Measurements from ENCODE around the gene HOXB5. TPM values are rescaled to one million over a fixed set of nuclear protein-coding genes. Genes with fewer than 3 reads are reported as not detected.
A peak's percentile ranks its signal among the peaks of the same experiment; 100 is the strongest.

HOXB5 gene
- total and polyA plus RNA-seq, 2 of the 4 experiments (the other 2 are of a cell fraction), result 0.54 to 18.0 TPM

- Histone ChIP-seq H3K4me1 (ENCODE audit: control insufficient read depth, insufficient read depth, low read length) (no peaks in the 10 kb centered on the region; the same call in 1 of the 2 replicates), H3K27me3 (ENCODE audit: control insufficient read depth, insufficient read depth, low read length) (peaks cover 98% of the 10 kb centered on the region), H3K36me3 (ENCODE audit: control insufficient read depth, insufficient read depth, low read length) (no peaks in the 10 kb centered on the region), H3K4ac (ENCODE audit: low read depth, low read length) (no peak within 1 kb of the TSS), H3K18ac (ENCODE audit: low read depth, low read length) (no peak within 1 kb of the TSS), H4K91ac (ENCODE audit: insufficient read depth, low read depth, low read length) (no peak within 1 kb of the TSS), H4K20me1 (ENCODE audit: insufficient read depth, low read length) (peaks cover 12% of the 10 kb centered on the region; the same call in 1 of the 2 replicates), H3K79me1 (ENCODE audit: low read depth in 1 of 2, low read length in 2 of 2) (no peaks in the 10 kb centered on the region), H3K9ac (ENCODE audit: low read depth, low read length) (no peak within 1 kb of the TSS), H3K14ac (replicated peaks; ENCODE audit: low read depth, low read length) (no peak within 1 kb of the TSS), H2AK9ac (replicated peaks; ENCODE audit: low read depth, low read length, poor library complexity) (peak within 1 kb of the TSS; percentile 78), H2AFZ (replicated peaks; ENCODE audit: low read length, poor library complexity) (peak within 1 kb of the TSS; percentile 64), H3K56ac (ENCODE audit: extremely low read depth, insufficient read depth, low read length) (no peak within 1 kb of the TSS), H3K9me3 (ENCODE audit: control insufficient read depth, insufficient read depth, low read length) (peaks cover 28% of the 10 kb centered on the region), H2BK15ac (ENCODE audit: low read depth, low read length) (no peak within 1 kb of the TSS), H2BK120ac (ENCODE audit: low read depth, low read length) (no peak within 1 kb of the TSS), H2BK20ac (ENCODE audit: low read depth, low read length) (no peak within 1 kb of the TSS), H3K9me1 (ENCODE audit: insufficient read depth, low read length) (no peaks in the 10 kb centered on the region; the same call in 1 of the 2 replicates), H3K23ac (ENCODE audit: low read depth, low read length) (0 out of 2 replicates have a peak within 1 kb of the TSS, but pooled peaks have one; percentile 24), H3K27ac (ENCODE audit: insufficient read depth, low read length) (no peak within 1 kb of the TSS), H3K4me3 (ENCODE audit: insufficient read depth, low read depth, low read length) (peak within 1 kb of the TSS; percentile 38), H4K8ac (ENCODE audit: low read depth in 2 of 2, low read length in 2 of 2) (no peak within 1 kb of the TSS), H2BK5ac (ENCODE audit: low read depth, low read length, poor library complexity, severe bottlenecking) (no peak within 1 kb of the TSS), H4K5ac (ENCODE audit: low read depth, low read length) (no peak within 1 kb of the TSS), H2AK5ac (ENCODE audit: low read depth, low read length) (no peak within 1 kb of the TSS), H3K4me2 (ENCODE audit: low read depth, low read length) (peak within 1 kb of the TSS; percentile 91)
- in situ Hi-C loops (cut with MboI; ENCODE audit: low sequenced_read_pairs) (loop anchor here (10.0 kb wide), 1 partner anchor 462 kb away; no protein-coding TSS in a partner anchor), dilution Hi-C loops (cut with HindIII; ENCODE audit: low sequenced_read_pairs, unreplicated experiment) (no loop called here), intact Hi-C loops (cut with micrococcal nuclease) (no loop called here)
- TF ChIP-seq SMC3 (IDR thresholded peaks at IDR 0.05; ENCODE audit: low read depth, low read length) (no peak), CEBPB (IDR thresholded peaks at IDR 0.05; ENCODE audit: low read depth, low read length) (peak; percentile 65)
- ChIA-PET CTCF (interaction anchor here (1.3 kb wide), 1 partner anchor 10 kb away, joined by 4 read pairs; no protein-coding TSS in a partner anchor), POLR2A (ENCODE audit: unreplicated experiment) (interaction anchor here (0.7 kb wide), 1 partner anchor 39 kb away, joined by 3 read pairs; no protein-coding TSS in a partner anchor)
- ATAC-seq (ENCODE audit: low read depth) (peak; percentile 12; the same call in 1 of the 2 replicates), DNase-seq (peak; percentile 47)
- 20% methylated on average over 1 of the region's 50 CpGs; no CpG with 5 or more reads in 1 of the 2 experiments for WGBS, 2 experiments (ENCODE audit: extremely low coverage in 2 of 2, insufficient read length in 1 of 2)
- no TSS peak for BruUV-seq (replicated peaks)
Observed at GRCh38 chr17:48626245-48627117, 32.9 kb upstream of the HOXB5 start, which contains the start of gene HOXB9. Gene HOXB9, minus strand, starts transcription at chr17:48626358. Its CDS starts 89 bp downstream, at chr17:48626269.
